Omental fat pad (tissue), 4 donors: Measurements from ENCODE around the gene RERE. TPM values are rescaled to one million over a fixed set of nuclear protein-coding genes. Genes with fewer than 3 reads are reported as not detected.
"Not testable (repeated sequence)": the region's sequence is repeated elsewhere in the genome, so short reads cannot be mapped to it uniquely, and the experiment has no call there.

Experiments
- ATAC-seq: fragments of 150-250 bp; one replicate; pipeline ENCODE4 v1.9.1; 2016; ENCODE audit warnings: mild to moderate bottlenecking, moderate library complexity; ENCODE audit not compliant: low FRiP score
- DNase-seq: peaks from one replicate; pipeline ENCODE4 v3.0.0-alpha.2; 2019; ENCODE audit warnings: low spot score
- total RNA-seq, 4 donors: library from RNA; depleted of rRNA; stranded (reverse); fragments of >200 nt; gene quantifications; one replicate each; pipeline ENCODE4 v1.1.0, GENCODE V29; 2016
- TF ChIP-seq, protein P1 (sequence below), 3 donors: fragments of 450-650 bp; IDR thresholded peaks; one replicate each; pipeline ENCODE4 v1.5.1; 2016 to 2017; ENCODE audit warnings: antibody characterized with exemption in 3 of 3, mild to moderate bottlenecking in 3 of 3, moderate library complexity in 2 of 3

Gene RERE
- total RNA-seq, 4 donors from 2014 or later, result 46.3 to 117 (median 55.4) TPM

- ATAC-seq (no peak), DNase-seq (no peak)
- TF ChIP-seq, protein P1, sequence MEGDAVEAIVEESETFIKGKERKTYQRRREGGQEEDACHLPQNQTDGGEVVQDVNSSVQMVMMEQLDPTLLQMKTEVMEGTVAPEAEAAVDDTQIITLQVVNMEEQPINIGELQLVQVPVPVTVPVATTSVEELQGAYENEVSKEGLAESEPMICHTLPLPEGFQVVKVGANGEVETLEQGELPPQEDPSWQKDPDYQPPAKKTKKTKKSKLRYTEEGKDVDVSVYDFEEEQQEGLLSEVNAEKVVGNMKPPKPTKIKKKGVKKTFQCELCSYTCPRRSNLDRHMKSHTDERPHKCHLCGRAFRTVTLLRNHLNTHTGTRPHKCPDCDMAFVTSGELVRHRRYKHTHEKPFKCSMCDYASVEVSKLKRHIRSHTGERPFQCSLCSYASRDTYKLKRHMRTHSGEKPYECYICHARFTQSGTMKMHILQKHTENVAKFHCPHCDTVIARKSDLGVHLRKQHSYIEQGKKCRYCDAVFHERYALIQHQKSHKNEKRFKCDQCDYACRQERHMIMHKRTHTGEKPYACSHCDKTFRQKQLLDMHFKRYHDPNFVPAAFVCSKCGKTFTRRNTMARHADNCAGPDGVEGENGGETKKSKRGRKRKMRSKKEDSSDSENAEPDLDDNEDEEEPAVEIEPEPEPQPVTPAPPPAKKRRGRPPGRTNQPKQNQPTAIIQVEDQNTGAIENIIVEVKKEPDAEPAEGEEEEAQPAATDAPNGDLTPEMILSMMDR (IDR thresholded peaks at IDR 0.05), result no peak
These were observed 27.1 kb upstream of the RERE start for GRCh38 chr1:8844501-8845006.

- DNase-seq, result no peak
- TF ChIP-seq, protein P1 (IDR thresholded peaks at IDR 0.05), result no peak
- no peak for ATAC-seq
These were observed 24.0 kb upstream of the RERE start for GRCh38 chr1:8841395-8841794.

DNA sequence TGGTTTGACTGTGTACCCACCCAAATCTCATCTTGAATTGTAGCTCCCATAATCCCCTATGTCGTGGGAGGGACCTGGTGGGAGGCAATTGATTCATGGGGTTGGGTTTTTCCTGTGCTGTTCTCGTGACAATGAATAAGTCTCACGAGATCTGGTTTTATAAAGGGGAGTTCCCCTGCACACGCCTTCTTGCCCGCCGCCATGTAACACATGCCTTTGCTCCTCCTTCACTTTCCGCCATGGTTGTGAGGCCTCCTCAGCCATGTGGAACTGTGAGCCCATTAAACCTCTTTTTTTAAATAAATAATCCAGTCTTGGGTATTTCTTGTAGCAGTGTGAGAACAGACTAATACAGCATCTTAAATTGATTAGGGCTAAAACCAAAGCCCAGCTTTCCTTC lies 22.6 kb upstream of the RERE start:
- ATAC-seq, result no peak
- DNase-seq, result no peak
- TF ChIP-seq, protein P1 (IDR thresholded peaks at IDR 0.05), result no peak

DNA sequence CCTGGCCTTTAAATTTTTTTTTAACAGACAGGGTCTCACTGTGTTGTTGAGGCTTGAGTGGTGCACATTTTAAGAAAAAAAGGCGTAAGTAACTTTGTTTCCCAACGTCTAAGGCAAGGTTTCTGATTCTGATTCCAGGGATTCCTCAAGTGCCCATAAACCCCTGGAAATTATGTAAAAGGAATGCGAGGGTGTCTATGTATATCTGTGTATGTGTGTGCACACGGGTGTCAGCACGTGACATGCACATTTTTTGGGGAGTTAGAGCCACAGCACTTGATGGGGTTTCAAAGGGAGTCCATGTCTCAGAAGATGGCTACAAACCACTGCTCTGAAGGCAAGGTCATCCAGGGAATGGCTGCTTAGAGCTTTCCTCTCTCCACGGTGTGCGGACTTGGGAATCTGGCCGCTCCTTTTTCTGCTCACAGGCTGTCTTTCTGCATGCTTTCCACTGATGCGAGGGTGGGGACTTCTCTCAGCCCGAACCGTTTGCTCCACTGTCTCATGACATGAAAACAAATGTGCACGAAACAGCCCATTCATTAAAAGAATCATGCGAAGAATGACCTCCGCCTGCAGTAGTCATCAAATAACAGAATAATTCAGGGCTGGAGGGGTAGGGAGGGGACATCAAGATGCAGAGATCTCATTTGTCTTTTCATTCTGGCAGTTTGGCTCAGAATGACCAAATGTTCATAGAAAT lies 18.7 kb upstream of the RERE start:
- TF ChIP-seq, protein P1 (IDR thresholded peaks at IDR 0.05), result no peak
- DNase-seq (no peak), ATAC-seq (no peak)

DNA sequence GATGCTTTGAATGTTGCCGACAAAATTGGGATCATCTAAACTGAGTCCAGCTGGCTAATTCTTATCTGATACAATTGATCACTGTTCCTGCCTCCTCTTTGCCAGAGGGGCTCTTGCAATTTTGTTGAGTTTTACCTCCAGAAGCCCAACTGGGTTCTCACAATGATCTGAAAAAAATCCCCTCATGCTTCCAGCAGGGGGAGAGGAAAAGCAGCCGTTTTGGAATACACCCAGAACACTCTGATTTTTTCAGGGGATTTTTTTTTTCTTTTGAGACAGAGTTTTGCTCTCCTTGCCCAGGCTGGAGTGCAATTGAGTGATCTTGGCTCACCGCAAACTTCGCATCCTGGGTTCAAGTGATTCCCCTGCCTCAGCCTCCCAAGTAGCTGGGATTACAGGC lies 13.9 kb upstream of the RERE start:
- TF ChIP-seq, protein P1 (IDR thresholded peaks at IDR 0.05), result no peak
- no peak for DNase-seq
- no peak for ATAC-seq

GRCh38 chr1:8830732-8831131 lies 13.3 kb upstream of the RERE start:
- not testable (repeated sequence) for ATAC-seq, DNase-seq

DNA sequence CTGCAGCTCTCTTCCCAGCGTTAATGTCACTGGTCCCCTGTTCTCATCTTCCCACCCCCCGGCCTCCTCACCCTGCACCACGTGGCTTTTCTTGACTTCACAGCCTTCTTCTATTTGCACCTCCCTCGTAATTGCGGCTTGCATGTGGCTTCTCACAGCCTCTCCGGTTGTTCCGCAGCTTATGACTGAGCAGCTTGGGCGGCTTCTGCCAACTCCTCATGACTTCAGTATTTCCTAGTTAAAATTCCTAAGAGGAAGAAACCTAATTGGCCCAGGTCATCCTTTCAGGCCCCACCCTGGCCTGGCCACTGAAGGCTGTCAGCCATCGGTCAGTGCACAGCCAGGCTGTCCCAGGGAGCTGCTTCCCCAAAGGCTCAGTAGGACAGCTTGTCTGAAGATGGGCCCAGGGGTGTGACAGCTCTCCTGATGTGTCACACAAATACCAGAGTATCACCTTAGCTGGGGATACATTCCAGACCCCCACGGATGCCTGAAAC lies 8.6 kb upstream of the RERE start:
- TF ChIP-seq, protein P1 (IDR thresholded peaks at IDR 0.05), result no peak
- DNase-seq (no peak), ATAC-seq (no peak)
